ENCODE results near the gene ZNF747. TPM values are rescaled to one million over a fixed set of nuclear protein-coding genes. Genes with fewer than 3 reads are reported as not detected.

The ZNF747 gene
- total RNA-seq, 1 experiment from 2014 or later: 14.5 TPM

GRCh38 chr16:30535777-30536190 is 1.1 kb upstream of the ZNF747 start:
- Histone ChIP-seq H3K4me3 (peak overlapping the region; percentile 73), H3K9me3 (ENCODE audit: insufficient read depth, low read depth) (no peaks in the 10 kb centered on the region), H3K36me3 (ENCODE audit: low read depth) (0 out of 2 replicates have a peak, but pooled peaks cover 10% of the 10 kb centered on the region), H3K9me2 (ENCODE audit: insufficient read depth) (no peaks in the 10 kb centered on the region), H3K79me2 (ENCODE audit: low read depth) (peaks cover 48% of the 10 kb centered on the region), H2AFZ (peak overlapping the region; percentile 92), H3K27ac (peak overlapping the region; percentile 57), H4K20me1 (ENCODE audit: insufficient read depth) (no peaks in the 10 kb centered on the region), H3F3A (ENCODE audit: insufficient read depth, low read depth) (peaks cover 16% of the 10 kb centered on the region), H3K4me1 (replicated peaks; ENCODE audit: insufficient read depth) (peaks cover 23% of the 10 kb centered on the region), H3K4me2 (peak overlapping the region; percentile 90), H3K27me3 (ENCODE audit: insufficient read depth, low read depth) (no peaks in the 10 kb centered on the region)
- DNase-seq: peak; percentile 61 to 67
- CTCF ChIA-PET: interaction anchor here (0.7 to 3.1 kb wide), 10 partner anchors 9 to 106 kb away, joined by 3 to 25 read pairs (median 4); partner anchors contain the start of genes DCTPP1, ZNF688 and ZNF764
- TF ChIP-seq CTCF (conservative IDR thresholded peaks at IDR 0.05): peak; percentile 62
- TF ChIP-seq EZH2 (IDR thresholded peaks at IDR 0.05; ENCODE audit: low read depth): no peak
- POLR2A ChIA-PET (ENCODE audit: unreplicated experiment): interaction anchor here (0.6 to 3.2 kb wide), 4 partner anchors 12 to 157 kb away, joined by 3 to 21 read pairs (median 9); partner anchors contain the start of gene ZNF764
- BruUV-seq (replicated peaks): no TSS peak
- intact Hi-C loops (cut with micrococcal nuclease; ENCODE audit: unreplicated experiment): loop anchor here (1.0 to 2.0 kb wide), 4 partner anchors 50 to 105 kb away; partner anchors contain the start of genes DCTPP1 and ZNF785

- no peaks in the 10 kb centered on the region for H3K27me3 ChIP-seq (ENCODE audit: insufficient read depth, low read depth)
- H3F3A ChIP-seq (ENCODE audit: insufficient read depth, low read depth): peaks cover 18% of the 10 kb centered on the region
- peak overlapping the region; percentile 57 for H3K27ac ChIP-seq
- CTCF ChIA-PET: interaction anchor here (0.6 to 3.1 kb wide), 11 partner anchors 8 to 109 kb away, joined by 3 to 25 read pairs (median 4); partner anchors contain the start of genes DCTPP1, ZNF688 and ZNF764
- no peaks in the 10 kb centered on the region for H3K9me2 ChIP-seq (ENCODE audit: insufficient read depth)
- POLR2A ChIA-PET (ENCODE audit: unreplicated experiment): interaction anchor here (0.6 to 3.2 kb wide), 5 partner anchors 11 to 158 kb away, joined by 3 to 21 read pairs (median 5); partner anchors contain the start of gene ZNF764
- no peaks in the 10 kb centered on the region for H4K20me1 ChIP-seq (ENCODE audit: insufficient read depth)
- H3K4me1 ChIP-seq (replicated peaks; ENCODE audit: insufficient read depth): peaks cover 28% of the 10 kb centered on the region
- H3K36me3 ChIP-seq (ENCODE audit: low read depth): 0 out of 2 replicates have a peak, but pooled peaks cover 13% of the 10 kb centered on the region
- peak overlapping the region; percentile 92 for H2AFZ ChIP-seq
- intact Hi-C loops (cut with micrococcal nuclease; ENCODE audit: unreplicated experiment): loop anchor here (1.0 to 2.0 kb wide), 4 partner anchors 50 to 105 kb away; partner anchors contain the start of genes DCTPP1 and ZNF785
- peak overlapping the region; percentile 90 for H3K4me2 ChIP-seq
- no peak for DNase-seq
- H3K4me3 ChIP-seq: peak overlapping the region; percentile 73
- BruUV-seq (replicated peaks): TSS peak; percentile 85
- peaks cover 48% of the 10 kb centered on the region for H3K79me2 ChIP-seq (ENCODE audit: low read depth)
- H3K9me3 ChIP-seq (ENCODE audit: insufficient read depth, low read depth): no peaks in the 10 kb centered on the region
- TF ChIP-seq EZH2 (IDR thresholded peaks at IDR 0.05; ENCODE audit: low read depth) (no peak), CTCF (conservative IDR thresholded peaks at IDR 0.05) (no peak)
Measured at GRCh38 chr16:30535106-30535776, 583 bp upstream of the ZNF747 start.

GRCh38 chr16:30533748-30534367 is 800 bp downstream of the ZNF747 start:
- Histone ChIP-seq H3K4me1 (replicated peaks; ENCODE audit: insufficient read depth) (peaks cover 31% of the 10 kb centered on the region), H3K79me2 (ENCODE audit: low read depth) (peaks cover 53% of the 10 kb centered on the region), H4K20me1 (ENCODE audit: insufficient read depth) (no peaks in the 10 kb centered on the region), H3K27ac (peak overlapping the region; percentile 57), H3K27me3 (ENCODE audit: insufficient read depth, low read depth) (no peaks in the 10 kb centered on the region), H3K4me3 (peak overlapping the region; percentile 73), H3K36me3 (ENCODE audit: low read depth) (0 out of 2 replicates have a peak, but pooled peaks cover 13% of the 10 kb centered on the region), H3K9me3 (ENCODE audit: insufficient read depth, low read depth) (no peaks in the 10 kb centered on the region), H3K9me2 (ENCODE audit: insufficient read depth) (no peaks in the 10 kb centered on the region), H3K4me2 (peak overlapping the region; percentile 90), H3F3A (ENCODE audit: insufficient read depth, low read depth) (peaks cover 22% of the 10 kb centered on the region), H2AFZ (peak overlapping the region; percentile 92)
- ChIA-PET POLR2A (ENCODE audit: unreplicated experiment) (interaction anchor here (0.6 to 3.2 kb wide), 3 partner anchors 21 to 54 kb away, joined by 3 to 21 read pairs (median 7); partner anchors contain the start of gene ZNF764), CTCF (interaction anchor here (1.1 to 3.1 kb wide), 3 partner anchors 24 to 104 kb away, joined by 3 to 25 read pairs (median 20); partner anchors contain the start of genes DCTPP1, ZNF689 and ZNF764)
- TF ChIP-seq EZH2 (IDR thresholded peaks at IDR 0.05; ENCODE audit: low read depth) (no peak), CTCF (conservative IDR thresholded peaks at IDR 0.05) (no peak)
- intact Hi-C loops (cut with micrococcal nuclease; ENCODE audit: unreplicated experiment): loop anchor here (1.0 to 2.0 kb wide), 2 partner anchors 24 to 101 kb away; partner anchors contain the start of gene ZNF764
- BruUV-seq (replicated peaks): no TSS peak
- no peak for DNase-seq

All from PC-9 (cell line).